Smooth muscle cell (in vitro differentiated cells): ENCODE data around the gene KLF16. TPM values are rescaled to one million over a fixed set of nuclear protein-coding genes. Genes with fewer than 3 reads are reported as not detected.

Experiments used
- DNase-seq: peaks from one replicate; lab custom pipeline; 2025; ENCODE audit not compliant: unreplicated experiment; lab: John Stamatoyannopoulos, UW
- H2AFZ ChIP-seq: fragments of 200-600 bp; sonication (generic); 2 replicates; pipeline ENCODE4 v1.6.0; 2016; ENCODE audit warnings: antibody characterized with exemption, low read depth, mild to moderate bottlenecking
- H3F3A ChIP-seq: fragments of 200-600 bp; sonication (generic); 2 replicates; pipeline ENCODE4 v1.6.0; 2017; ENCODE audit warnings: antibody characterized with exemption, low read depth
- H3K27ac ChIP-seq: fragments of 200-600 bp; sonication (generic); 2 replicates; pipeline ENCODE4 v1.5.1; 2016; ENCODE audit warnings: low read depth, mild to moderate bottlenecking
- H3K27me3 ChIP-seq: fragments of 200-600 bp; sonication (generic); 2 replicates; pipeline ENCODE4 v1.6.1; 2016; ENCODE audit warnings: low read depth, mild to moderate bottlenecking
- H3K36me3 ChIP-seq: fragments of 200-600 bp; sonication (generic); 2 replicates; pipeline ENCODE4 v1.5.1; 2016; ENCODE audit warnings: low read depth
- H3K4me1 ChIP-seq: fragments of 200-600 bp; sonication (generic); 2 replicates; pipeline ENCODE4 v1.5.1; 2016; ENCODE audit warnings: low read depth
- H3K4me2 ChIP-seq: fragments of 200-600 bp; sonication (generic); 2 replicates; pipeline ENCODE4 v1.6.0; 2016; ENCODE audit warnings: mild to moderate bottlenecking
- H3K4me3 ChIP-seq: fragments of 200-600 bp; sonication (generic); 2 replicates; pipeline ENCODE4 v1.5.1; 2016; ENCODE audit warnings: mild to moderate bottlenecking
- H3K79me2 ChIP-seq: fragments of 200-600 bp; sonication (generic); 2 replicates; pipeline ENCODE4 v1.6.0; 2016; ENCODE audit warnings: low read depth, mild to moderate bottlenecking
- H3K9ac ChIP-seq: fragments of 200-600 bp; sonication (generic); 2 replicates; pipeline ENCODE4 v1.6.0; 2016; ENCODE audit warnings: low read depth
- H3K9me3 ChIP-seq: fragments of 200-600 bp; sonication (generic); replicated peaks from 2 replicates; pipeline ENCODE4 v1.5.1; 2016; ENCODE audit warnings: low read depth
- H4K20me1 ChIP-seq: fragments of 200-600 bp; sonication (generic); 2 replicates; pipeline ENCODE4 v1.6.0; 2016; ENCODE audit warnings: low read depth
- CTCF ChIP-seq: fragments of 200-600 bp; sonication (generic); IDR thresholded peaks from 2 replicates; pipeline ENCODE4 v1.5.1; 2017; ENCODE audit warnings: borderline replicate concordance, mild to moderate bottlenecking, antibody characterized with exemption; ENCODE audit not compliant: insufficient read depth, poor library complexity, severe bottlenecking
- WGBS: methylation state at CpG from one replicate; pipeline ENCODE4 v1.1.7; 2016; ENCODE audit warnings: low lambda C conversion rate; 5-methylcytosine and 5-hydroxymethylcytosine counted together
- polyA plus RNA-seq: library from polyadenylated mRNA; unstranded; fragments of >200 nt; fragmentation: Nextera tagmentation; extraction: Ambion mirVana; gene quantifications from 2 replicates; pipeline ENCODE4 v1.2.1, GENCODE V29; 2016
- total RNA-seq: library from RNA; depleted of rRNA; stranded (reverse); fragments of >200 nt; gene quantifications from 2 replicates; pipeline ENCODE4 v1.2.3, GENCODE V29; 2014

Gene KLF16
- total and polyA plus RNA-seq, 2 experiments from 2014 or later: 5.8 to 15.4 TPM

GRCh38 chr19:1910177-1910576 is 46.8 kb upstream of the KLF16 start:
- no peak for DNase-seq
- Histone ChIP-seq H3K4me1 (peaks cover 5% of the 10 kb centered on the region), H3K27me3 (no peaks in the 10 kb centered on the region), H3K79me2 (peaks cover 77% of the 10 kb centered on the region), H3F3A (no peaks in the 10 kb centered on the region), H3K27ac (no peak overlapping the region), H3K4me2 (no peak overlapping the region), H4K20me1 (peaks cover 80% of the 10 kb centered on the region), H3K9me3 (no peaks in the 10 kb centered on the region), H3K36me3 (no peaks in the 10 kb centered on the region), H3K9ac (no peak overlapping the region), H3K4me3 (no peak overlapping the region), H2AFZ (no peak overlapping the region)
- no peak for TF ChIP-seq CTCF
- 92% methylated on average over 10 of the region's 10 CpGs for WGBS

GRCh38 chr19:1909761-1910080 is 46.3 kb upstream of the KLF16 start:
- Histone ChIP-seq H3F3A (peaks cover under 1% of the 10 kb centered on the region), H4K20me1 (peaks cover 76% of the 10 kb centered on the region), H3K36me3 (no peaks in the 10 kb centered on the region), H3K4me2 (no peak overlapping the region), H2AFZ (no peak overlapping the region), H3K9me3 (no peaks in the 10 kb centered on the region), H3K4me1 (peaks cover 5% of the 10 kb centered on the region), H3K79me2 (peaks cover 77% of the 10 kb centered on the region), H3K9ac (no peak overlapping the region), H3K27ac (no peak overlapping the region), H3K27me3 (no peaks in the 10 kb centered on the region), H3K4me3 (no peak overlapping the region)
- DNase-seq: no peak
- no peak for TF ChIP-seq CTCF
- 93% methylated on average over 10 of the region's 10 CpGs for WGBS

GRCh38 chr19:1908364-1908678 is 44.9 kb upstream of the KLF16 start:
- Histone ChIP-seq H3K27ac (no peak overlapping the region), H3K4me2 (no peak overlapping the region)
- DNase-seq: no peak

More at GRCh38 chr19:1908364-1908678, 44.9 kb upstream of the KLF16 start:
- H3K4me1 ChIP-seq: peaks cover 5% of the 10 kb centered on the region
- no peak for TF ChIP-seq CTCF
- no peak overlapping the region for H3K9ac ChIP-seq
- H3K9me3 ChIP-seq: no peaks in the 10 kb centered on the region
- no peaks in the 10 kb centered on the region for H3K36me3 ChIP-seq
- no peak overlapping the region for H2AFZ ChIP-seq
- H3K4me3 ChIP-seq: no peak overlapping the region
- peaks cover 62% of the 10 kb centered on the region for H4K20me1 ChIP-seq
- H3F3A ChIP-seq: peaks cover 10% of the 10 kb centered on the region
- H3K27me3 ChIP-seq: no peaks in the 10 kb centered on the region
- peaks cover 69% of the 10 kb centered on the region for H3K79me2 ChIP-seq
- WGBS: 97% methylated on average over 13 of the region's 13 CpGs
